Measurements from ENCODE around the gene FANCE.

- TF ChIP-seq EZH2 (IDR thresholded peaks at IDR 0.05): no peak
- TF ChIP-seq CTCF (IDR thresholded peaks at IDR 0.05): no peak
Observed at GRCh38 chr6:35427435-35427834, 24.7 kb upstream of the FANCE start.

All from neural progenitor cell (in vitro differentiated cells).